WTC11 (cell line): ENCODE measurements around the gene MED22.

Source experiments
- GTF2I ChIP-seq: fragments of 250-450 bp; sonication (Bioruptor Pico); conservative IDR thresholded peaks from 2 replicates; pipeline ENCODE4 v1.4.0; 2021; ENCODE audit warnings: mild to moderate bottlenecking
- NFATC4 ChIP-seq: fragments of 250-450 bp; sonication (Bioruptor Pico); IDR thresholded peaks from 2 replicates; pipeline ENCODE4 v1.9.0; 2021; ENCODE audit warnings: mild to moderate bottlenecking
- TF ChIP-seq, protein P1 (sequence below): fragments of 200-600 bp; IDR thresholded peaks from 2 replicates; pipeline ENCODE4 v1.8.0; 2022; ENCODE audit warnings: antibody characterized with exemption

DNA sequence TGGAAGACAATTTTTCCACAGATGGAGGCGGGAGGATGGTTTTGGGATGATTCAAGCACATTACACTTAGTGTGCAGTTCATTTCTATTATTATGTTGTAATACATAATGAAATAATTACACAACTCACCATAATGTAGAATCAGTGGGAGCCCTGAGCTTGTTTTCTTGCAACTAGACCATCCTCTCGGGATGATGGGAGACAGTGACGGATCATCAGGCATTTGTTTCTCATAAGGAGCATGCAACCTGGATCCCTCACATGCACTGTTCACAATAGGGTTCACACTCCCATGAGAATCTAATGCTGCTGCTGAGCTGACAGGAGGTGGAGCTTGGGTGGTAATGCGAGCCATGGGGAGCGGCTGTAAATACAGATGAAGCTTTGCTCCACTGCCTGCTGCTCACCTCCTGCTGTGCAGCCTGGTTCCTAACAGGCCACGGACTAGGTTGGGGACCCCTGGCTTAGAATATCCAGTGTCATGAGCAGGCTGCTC, 29.8 kb upstream of the MED22 start:
- TF ChIP-seq, protein P1, sequence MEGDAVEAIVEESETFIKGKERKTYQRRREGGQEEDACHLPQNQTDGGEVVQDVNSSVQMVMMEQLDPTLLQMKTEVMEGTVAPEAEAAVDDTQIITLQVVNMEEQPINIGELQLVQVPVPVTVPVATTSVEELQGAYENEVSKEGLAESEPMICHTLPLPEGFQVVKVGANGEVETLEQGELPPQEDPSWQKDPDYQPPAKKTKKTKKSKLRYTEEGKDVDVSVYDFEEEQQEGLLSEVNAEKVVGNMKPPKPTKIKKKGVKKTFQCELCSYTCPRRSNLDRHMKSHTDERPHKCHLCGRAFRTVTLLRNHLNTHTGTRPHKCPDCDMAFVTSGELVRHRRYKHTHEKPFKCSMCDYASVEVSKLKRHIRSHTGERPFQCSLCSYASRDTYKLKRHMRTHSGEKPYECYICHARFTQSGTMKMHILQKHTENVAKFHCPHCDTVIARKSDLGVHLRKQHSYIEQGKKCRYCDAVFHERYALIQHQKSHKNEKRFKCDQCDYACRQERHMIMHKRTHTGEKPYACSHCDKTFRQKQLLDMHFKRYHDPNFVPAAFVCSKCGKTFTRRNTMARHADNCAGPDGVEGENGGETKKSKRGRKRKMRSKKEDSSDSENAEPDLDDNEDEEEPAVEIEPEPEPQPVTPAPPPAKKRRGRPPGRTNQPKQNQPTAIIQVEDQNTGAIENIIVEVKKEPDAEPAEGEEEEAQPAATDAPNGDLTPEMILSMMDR: no peak
- TF ChIP-seq GTF2I (CRISPR knock-in tag): no peak
- no peak for TF ChIP-seq NFATC4 (CRISPR knock-in tag)
